Rectal smooth muscle tissue (tissue), 1 donor: ENCODE data around the gene SIKE1.
"Not testable (repeated sequence)": the region's sequence is repeated elsewhere in the genome, so short reads cannot be mapped to it uniquely, and the experiment has no call there.

Source experiments
- H3K27ac ChIP-seq: one replicate; pipeline ENCODE4 v1.7.0; 2013; ENCODE audit warnings: low read depth, low read length, inconsistent platforms
- H3K27me3 ChIP-seq: one replicate; pipeline ENCODE4 v1.7.0; 2013; ENCODE audit warnings: low read length; ENCODE audit not compliant: control insufficient read depth, insufficient read depth
- H3K36me3 ChIP-seq: one replicate; pipeline ENCODE4 v1.7.0; 2013; ENCODE audit warnings: low read length; ENCODE audit not compliant: control insufficient read depth, insufficient read depth
- H3K4me1 ChIP-seq: one replicate; pipeline ENCODE4 v1.7.0; 2013; ENCODE audit warnings: low read length; ENCODE audit not compliant: control insufficient read depth, insufficient read depth
- H3K4me3 ChIP-seq: one replicate; pipeline ENCODE4 v1.7.0; 2013; ENCODE audit warnings: low read length
- H3K9ac ChIP-seq: one replicate; pipeline ENCODE4 v1.7.0; 2013; ENCODE audit warnings: low read length

Gene SIKE1

DNA sequence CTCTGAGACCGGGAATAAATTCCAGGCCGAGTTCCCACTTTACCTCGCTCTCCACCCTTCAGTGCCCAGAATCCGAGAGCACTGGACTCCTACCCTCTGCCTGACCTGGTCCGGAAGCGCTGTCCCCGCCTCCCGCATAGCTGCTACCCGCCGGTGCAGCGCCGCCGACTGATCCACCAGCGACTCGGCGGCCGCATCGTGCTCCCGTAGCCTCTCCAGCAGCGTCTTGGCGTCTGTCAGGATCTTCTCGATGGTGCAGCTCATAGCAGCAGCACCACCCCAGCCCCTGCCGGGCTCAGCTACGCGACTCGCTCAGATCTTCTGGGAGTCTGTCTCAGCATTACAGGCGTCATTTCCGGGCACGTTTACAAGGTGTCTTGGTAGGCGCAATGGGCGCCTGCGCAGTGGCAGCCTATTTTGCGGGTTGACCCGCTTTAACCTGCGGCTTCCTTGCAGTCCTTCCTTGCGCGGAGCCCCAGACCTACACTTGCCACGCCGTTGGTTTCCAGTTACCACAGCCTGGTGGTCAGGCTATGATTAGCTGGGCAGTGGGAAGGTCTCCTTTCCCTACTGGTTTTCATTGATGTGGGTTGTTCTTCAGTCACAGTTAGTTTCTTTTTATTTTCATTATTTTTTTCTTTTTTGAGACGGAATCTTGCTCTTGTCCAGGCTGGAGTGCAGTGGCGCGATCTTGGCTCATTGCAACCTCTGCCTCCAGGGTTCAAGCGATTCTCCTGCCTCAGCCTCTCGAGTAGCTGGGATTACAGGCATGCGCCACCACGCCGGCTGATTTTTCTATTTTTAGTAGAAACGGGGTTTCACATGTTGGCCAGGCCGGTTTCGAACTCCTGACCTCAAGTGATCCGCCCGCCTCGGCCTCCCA, at the start of gene SIKE1:
TSS of gene SIKE1 (minus strand) at position 342 of the 883 bp plus-strand sequence. CDS start at position 264, 78 bp downstream.
- H3K9ac ChIP-seq: peak within 1 kb of the TSS; percentile 89
- H3K4me3 ChIP-seq: peak within 1 kb of the TSS; percentile 94
- H3K4me1 ChIP-seq: peaks cover 5% of the 10 kb centered on the region
- peak within 1 kb of the TSS; percentile 87 for H3K27ac ChIP-seq
- H3K27me3 ChIP-seq: no peaks in the 10 kb centered on the region
- H3K36me3 ChIP-seq: peaks cover 4% of the 10 kb centered on the region

DNA sequence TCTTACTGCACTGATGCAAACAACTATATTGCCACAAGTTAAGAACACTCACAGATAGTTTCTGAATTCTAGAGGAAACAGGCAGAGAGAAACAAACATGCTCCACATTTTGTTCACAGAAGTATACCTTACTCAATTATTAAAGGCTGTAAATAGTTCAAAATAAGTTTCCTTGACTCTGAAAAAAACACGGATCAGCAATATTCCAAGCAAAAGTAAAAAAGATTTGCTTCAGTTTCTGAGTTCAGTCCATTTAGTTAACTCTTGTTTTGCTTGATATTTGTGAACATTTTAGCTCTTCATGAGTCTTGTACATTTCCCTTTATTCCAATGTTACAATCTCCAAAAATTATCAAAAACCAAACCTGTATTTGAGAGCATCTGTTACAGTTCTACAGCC, 49.6 kb upstream of the SIKE1 start:
- not testable (repeated sequence) for H3K9ac ChIP-seq, H3K27ac ChIP-seq, H3K4me3 ChIP-seq, H3K27me3 ChIP-seq, H3K4me1 ChIP-seq, H3K36me3 ChIP-seq

DNA sequence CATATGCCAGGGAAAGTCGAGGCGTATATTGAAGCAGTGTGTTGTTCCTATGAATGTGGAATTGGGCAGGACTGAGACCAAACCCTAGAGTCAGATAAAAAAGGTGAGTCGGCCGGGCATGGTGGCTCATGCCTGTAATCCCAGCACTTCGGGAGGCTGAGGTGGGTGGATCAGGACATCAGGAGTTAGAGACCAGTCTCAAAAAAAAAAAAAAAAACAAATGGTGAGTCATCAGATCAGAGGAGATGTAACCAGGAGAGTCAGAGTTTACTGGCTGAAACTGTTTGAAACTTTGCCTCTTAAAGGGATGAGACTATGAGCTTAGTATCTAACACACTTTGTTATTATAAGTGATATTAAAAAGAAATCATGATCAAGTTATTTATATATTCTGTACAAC, 47.8 kb upstream of the SIKE1 start:
- no peak overlapping the region for H3K4me3 ChIP-seq
- H3K36me3 ChIP-seq: no peaks in the 10 kb centered on the region
- H3K9ac ChIP-seq: no peak overlapping the region
- H3K4me1 ChIP-seq: no peaks in the 10 kb centered on the region
- no peaks in the 10 kb centered on the region for H3K27me3 ChIP-seq
- no peak overlapping the region for H3K27ac ChIP-seq

DNA sequence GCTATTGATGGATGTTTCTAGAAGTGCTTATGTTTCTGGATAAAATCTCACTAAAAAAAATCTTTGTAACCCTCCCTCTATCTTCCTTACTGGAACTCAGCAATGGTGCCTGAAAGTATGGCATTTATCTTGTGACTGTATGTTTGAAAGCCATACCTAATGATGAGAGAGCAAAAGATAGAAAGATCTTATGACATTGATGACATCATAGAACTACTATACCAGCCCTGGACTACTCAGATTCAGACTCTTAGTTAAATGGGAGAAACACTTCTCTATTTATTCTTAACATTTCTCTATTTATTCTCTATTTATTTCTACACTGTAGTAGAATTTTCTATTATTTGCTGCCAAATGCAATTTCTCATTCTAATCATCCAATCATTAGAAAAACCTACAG, 41.5 kb upstream of the SIKE1 start:
- Histone ChIP-seq H3K9ac (no peak overlapping the region), H3K36me3 (no peaks in the 10 kb centered on the region), H3K4me1 (no peaks in the 10 kb centered on the region), H3K27ac (no peak overlapping the region), H3K4me3 (no peak overlapping the region), H3K27me3 (no peaks in the 10 kb centered on the region)

DNA sequence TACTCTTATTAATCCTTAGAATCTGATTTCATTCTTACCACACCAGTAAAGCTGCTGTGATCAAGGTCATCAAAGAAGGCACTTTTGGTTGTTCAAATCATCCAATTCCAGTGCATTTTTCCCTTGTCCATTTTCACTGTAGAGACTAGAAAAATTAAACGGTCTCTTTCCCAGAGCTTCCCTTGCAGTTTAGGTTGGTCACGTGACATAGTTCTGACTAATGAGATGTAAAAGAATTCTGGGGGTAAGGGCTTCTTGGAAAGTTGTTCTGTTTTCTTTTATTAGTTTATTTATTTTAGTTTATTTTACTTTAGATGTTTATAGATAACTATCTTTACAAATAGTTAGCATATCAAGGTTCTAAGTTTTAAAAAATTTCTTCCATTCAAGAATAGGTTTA, 39.9 kb upstream of the SIKE1 start:
- Histone ChIP-seq H3K27me3 (no peaks in the 10 kb centered on the region), H3K36me3 (no peaks in the 10 kb centered on the region), H3K4me1 (no peaks in the 10 kb centered on the region), H3K9ac (no peak overlapping the region), H3K27ac (no peak overlapping the region), H3K4me3 (no peak overlapping the region)

DNA sequence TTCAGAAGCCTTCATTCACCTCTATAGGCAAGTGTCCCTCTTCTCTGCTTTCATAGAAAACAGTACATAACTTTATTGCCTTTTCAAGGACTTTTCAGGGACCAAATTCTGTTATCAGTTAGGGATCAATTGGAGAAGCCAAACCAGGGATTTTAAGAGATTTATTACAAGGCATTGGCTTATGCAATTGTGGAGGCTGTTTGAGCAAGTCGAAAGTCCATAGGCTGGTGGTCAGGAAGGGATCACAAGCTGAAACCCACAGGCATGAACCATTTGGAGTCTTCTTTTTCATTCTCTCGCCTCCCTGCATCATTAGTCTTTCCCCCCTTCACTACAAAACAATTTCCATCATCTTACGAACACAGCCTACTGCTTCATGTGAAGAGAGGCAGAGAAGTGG, 39.4 kb upstream of the SIKE1 start:
- Histone ChIP-seq H3K36me3 (no peaks in the 10 kb centered on the region), H3K4me3 (no peak overlapping the region), H3K9ac (no peak overlapping the region), H3K27ac (no peak overlapping the region), H3K4me1 (no peaks in the 10 kb centered on the region), H3K27me3 (no peaks in the 10 kb centered on the region)

DNA sequence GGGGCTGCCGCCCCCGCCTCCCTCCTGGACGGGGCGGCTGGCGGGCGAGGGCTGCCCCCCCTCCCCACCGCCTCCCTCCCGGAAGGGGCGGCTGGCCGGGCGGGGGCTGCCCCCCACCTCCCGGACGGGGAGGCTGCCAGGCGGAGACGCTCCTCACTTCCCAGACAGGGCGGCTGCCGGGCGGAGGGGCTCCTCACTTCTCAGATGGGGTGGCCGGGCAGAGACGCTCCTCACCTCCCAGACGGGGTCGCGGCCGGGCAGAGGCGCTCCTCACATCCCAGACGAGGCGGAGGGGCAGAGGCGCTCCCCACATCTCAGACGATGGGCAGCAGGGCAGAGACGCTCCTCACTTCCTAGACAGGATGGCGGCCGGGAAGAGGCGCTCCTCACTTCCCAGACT, 24.0 kb upstream of the SIKE1 start:
- not testable (repeated sequence) for H3K4me3 ChIP-seq, H3K36me3 ChIP-seq, H3K9ac ChIP-seq, H3K27me3 ChIP-seq, H3K27ac ChIP-seq, H3K4me1 ChIP-seq

DNA sequence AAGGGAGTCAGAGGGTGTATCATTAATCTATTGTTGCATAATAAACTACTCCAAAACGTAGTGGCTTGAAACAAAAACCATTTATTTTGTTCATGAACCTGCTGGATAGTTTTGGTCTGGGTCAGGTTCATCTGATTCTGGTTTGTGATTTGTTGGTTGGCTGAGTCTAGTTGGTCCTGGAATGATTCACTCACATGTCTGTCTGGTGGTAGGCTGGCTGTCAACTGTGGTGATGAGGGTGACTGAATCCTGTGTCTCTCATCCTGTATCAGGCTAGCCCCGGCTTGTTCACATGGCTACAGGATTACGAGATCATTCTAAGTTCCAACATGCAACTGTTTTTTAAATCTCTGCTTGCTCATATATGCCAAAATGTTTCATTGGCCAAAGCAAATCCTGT, 22.5 kb upstream of the SIKE1 start:
- Histone ChIP-seq H3K36me3 (no peaks in the 10 kb centered on the region), H3K27ac (no peak overlapping the region), H3K9ac (no peak overlapping the region)

DNA sequence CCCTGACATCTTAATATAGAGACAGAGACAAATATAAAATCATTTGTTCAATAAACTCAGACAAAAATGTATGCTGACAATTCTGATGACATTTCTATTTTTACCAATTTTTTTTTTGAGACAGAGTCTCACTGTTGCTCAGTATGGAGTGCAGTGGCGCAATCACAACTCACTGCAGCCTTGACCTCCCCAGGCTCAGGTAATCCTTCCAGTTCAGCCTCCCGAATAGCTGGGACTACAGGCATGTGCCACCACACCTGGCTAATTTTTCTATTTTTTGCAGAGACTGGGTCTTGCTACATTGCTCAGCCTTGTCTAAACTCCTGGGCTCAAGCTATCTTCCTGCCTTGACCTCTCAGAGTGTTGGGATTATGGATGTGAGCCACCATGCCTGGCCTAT, 13.6 kb upstream of the SIKE1 start:
- Histone ChIP-seq H3K9ac (no peak overlapping the region), H3K36me3 (no peaks in the 10 kb centered on the region), H3K27ac (no peak overlapping the region), H3K27me3 (no peaks in the 10 kb centered on the region), H3K4me3 (no peak overlapping the region), H3K4me1 (no peaks in the 10 kb centered on the region)

More for the DNA sequence above, 22.5 kb upstream of the SIKE1 start:
- no peak overlapping the region for H3K4me3 ChIP-seq
- H3K4me1 ChIP-seq: no peaks in the 10 kb centered on the region
- H3K27me3 ChIP-seq: no peaks in the 10 kb centered on the region

DNA sequence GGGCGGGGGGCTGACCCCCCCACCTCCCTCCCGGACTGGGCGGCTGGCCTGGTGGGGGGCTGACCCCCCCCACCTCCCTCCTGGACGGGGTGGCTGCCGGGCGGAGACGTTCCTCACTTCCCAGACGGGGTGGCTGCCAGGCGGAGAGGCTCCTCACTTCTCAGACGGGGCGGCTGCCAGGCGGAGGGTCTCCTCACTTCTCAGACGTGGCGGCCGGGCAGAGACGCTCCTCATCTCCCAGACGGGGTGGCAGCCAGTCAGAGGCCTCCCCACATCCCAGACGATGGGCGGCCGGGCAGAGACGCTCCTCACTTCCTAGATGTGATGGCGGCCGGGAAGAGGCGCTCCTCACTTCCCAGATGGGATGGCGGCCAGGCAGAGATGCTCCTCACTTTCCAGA, 10.1 kb upstream of the SIKE1 start:
- not testable (repeated sequence) for H3K4me1 ChIP-seq, H3K9ac ChIP-seq, H3K36me3 ChIP-seq

DNA sequence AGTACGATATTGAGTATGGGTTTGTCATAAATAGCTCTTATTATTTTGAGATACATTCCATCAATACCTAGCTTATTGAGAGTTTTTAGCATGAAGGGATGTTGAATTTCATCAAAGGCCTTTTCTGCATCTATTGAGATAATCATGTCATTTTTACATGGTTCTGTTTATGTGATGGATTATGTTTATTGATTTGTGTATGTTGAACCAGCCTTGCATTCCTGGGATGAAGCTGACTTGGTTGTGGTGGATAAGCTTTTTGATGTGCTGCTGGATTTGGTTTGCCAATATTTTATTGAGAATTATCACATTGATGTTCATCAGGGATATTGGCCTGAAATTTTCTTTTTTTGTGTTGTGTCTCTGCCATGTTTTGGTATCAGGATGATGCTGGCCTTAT, 6.0 kb upstream of the SIKE1 start:
- not testable (repeated sequence) for H3K36me3 ChIP-seq

More for the DNA sequence above, 10.1 kb upstream of the SIKE1 start:
- H3K4me3 ChIP-seq, H3K27ac ChIP-seq, H3K27me3 ChIP-seq: not testable (repeated sequence)

DNA sequence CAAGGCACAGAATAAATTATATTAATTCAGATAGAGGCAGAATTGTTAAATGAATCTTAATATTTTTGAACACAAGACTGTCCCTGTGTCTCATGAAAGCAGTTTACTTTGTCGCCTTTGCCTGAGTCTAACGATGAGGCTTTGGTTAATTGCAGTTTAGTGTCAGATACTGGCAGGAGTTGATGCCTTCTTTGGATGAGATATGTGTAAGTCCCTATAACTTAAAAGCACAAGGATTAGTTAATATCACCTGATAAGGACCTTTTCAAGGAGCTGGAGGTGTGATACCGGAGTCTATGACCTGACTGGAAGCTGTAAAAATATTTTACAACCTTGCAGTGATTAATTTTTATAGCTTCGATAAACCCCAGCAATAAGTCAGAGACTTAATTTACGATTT, 2.0 kb upstream of the SIKE1 start:
- H3K4me1 ChIP-seq: peaks cover 5% of the 10 kb centered on the region

More for the DNA sequence above, 6.0 kb upstream of the SIKE1 start:
- H3K27me3 ChIP-seq, H3K27ac ChIP-seq, H3K4me3 ChIP-seq, H3K4me1 ChIP-seq, H3K9ac ChIP-seq: not testable (repeated sequence)

DNA sequence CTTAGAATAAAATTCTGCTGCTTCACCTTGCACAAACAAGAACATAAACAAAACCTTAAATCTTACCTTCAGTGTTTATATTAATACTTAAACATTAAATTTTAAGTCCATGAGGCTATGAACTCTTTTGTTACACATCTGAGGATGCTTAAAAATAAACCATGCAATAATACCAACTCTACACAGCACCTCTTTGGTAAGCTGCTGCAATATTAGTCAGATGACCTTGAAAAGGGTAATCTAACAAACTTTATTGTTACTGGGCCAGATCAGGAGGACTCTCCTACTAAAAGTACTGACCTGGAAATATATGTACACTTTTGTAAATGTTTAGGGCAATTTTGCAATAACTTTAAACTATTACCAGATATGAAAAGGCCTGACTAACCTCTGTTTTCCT, 763 bp downstream of the SIKE1 start:
- H3K27ac ChIP-seq: peak overlapping the region; percentile 87
- H3K9ac ChIP-seq: no peak overlapping the region
- H3K4me3 ChIP-seq: peak overlapping the region; percentile 94
- H3K4me1 ChIP-seq: peaks cover 5% of the 10 kb centered on the region
- peaks cover 8% of the 10 kb centered on the region for H3K36me3 ChIP-seq
- H3K27me3 ChIP-seq: no peaks in the 10 kb centered on the region

More for the DNA sequence above, 2.0 kb upstream of the SIKE1 start:
- Histone ChIP-seq H3K27me3 (no peaks in the 10 kb centered on the region), H3K27ac (no peak overlapping the region), H3K9ac (no peak overlapping the region), H3K36me3 (peaks cover 2% of the 10 kb centered on the region), H3K4me3 (no peak overlapping the region)
